ENCODE measurements around the gene RFX7.

GRCh38 chr15:56244811-56245576 is 1.3 kb upstream of the RFX7 start:
- no peak for TF ChIP-seq CTCF (IDR thresholded peaks at IDR 0.05)
- TF ChIP-seq POLR2A (IDR thresholded peaks at IDR 0.05), result no peak
